Kidney (tissue), 14 donors: ENCODE data around the gene RBM41. TPM values are rescaled to one million over a fixed set of nuclear protein-coding genes. Genes with fewer than 3 reads are reported as not detected.
"Not testable (repeated sequence)": the region's sequence is repeated elsewhere in the genome, so short reads cannot be mapped to it uniquely, and the experiment has no call there.

Experiments used
- DNase-seq, 5 donors: peaks; one replicate each; pipeline ENCODE4 v3.0.0-alpha.2; 2013 to 2020
- FAIRE-seq: peaks from 2 replicates; lab custom pipeline; 2012; peaks lifted over from hg19 to GRCh38; lab: Jason Lieb, UNC
- H3K27ac ChIP-seq, 2 donors: one replicate each; pipeline ENCODE4 v1.7.0; 2013; ENCODE audit warnings: low read depth in 2 of 2, low read length in 2 of 2, inconsistent platforms in 1 of 2
- H3K27me3 ChIP-seq: one replicate; pipeline ENCODE4 v1.7.1; 2013; ENCODE audit warnings: low read length, inconsistent platforms; ENCODE audit not compliant: control insufficient read depth, insufficient read depth
- H3K36me3 ChIP-seq, 3 donors: one replicate each; pipeline versions ENCODE4 v1.7.0 to v1.7.1; 2013; ENCODE audit warnings: low read length in 3 of 3, control low read depth in 1 of 3, inconsistent platforms in 1 of 3; ENCODE audit not compliant: insufficient read depth in 3 of 3, control insufficient read depth in 2 of 3
- H3K4me1 ChIP-seq, 3 donors: one replicate each; pipeline versions ENCODE4 v1.7.0 to v1.7.1; 2013; ENCODE audit warnings: low read length in 3 of 3, inconsistent platforms in 1 of 3, low read depth in 1 of 3; ENCODE audit not compliant: control insufficient read depth in 2 of 3, insufficient read depth in 2 of 3
- H3K4me3 ChIP-seq, 3 donors: one replicate each; pipeline versions ENCODE4 v1.7.0 to v1.8.1; 2013; ENCODE audit warnings: low read length in 3 of 3, control low read depth in 1 of 3, inconsistent platforms in 1 of 3
- H3K9ac ChIP-seq, 3 donors: one replicate each; pipeline versions ENCODE4 v1.7.0 to v1.7.1; 2013; ENCODE audit warnings: low read length in 3 of 3, control low read depth in 1 of 3, inconsistent platforms in 1 of 3
- H3K9me3 ChIP-seq, 3 donors: one replicate each; pipeline versions ENCODE4 v1.7.0 to v1.7.1; 2013; ENCODE audit warnings: low read length in 3 of 3, control low read depth in 1 of 3, inconsistent platforms in 1 of 3; ENCODE audit not compliant: control insufficient read depth in 2 of 3, insufficient read depth in 1 of 3
- CTCF ChIP-seq: IDR thresholded peaks from 3 replicates; pipeline ENCODE4 v1.5.1; 2012; ENCODE audit warnings: mild to moderate bottlenecking, moderate library complexity, borderline replicate concordance; ENCODE audit not compliant: insufficient read depth; ENCODE audit errors: extremely low read depth
- intact Hi-C: fragments of 100-400 bp; cut with DNase I; formaldehyde crosslinking; loops from one replicate; pipeline ENCODE4 v1.11.1; 2022
- polyA plus RNA-seq: library from polyadenylated mRNA; stranded (reverse); fragments of 350-450 nt; fragmentation: Illumina TruSeq; extraction: RNeasy Lipid Tissue Mini Kit (QIAGEN cat#74804); gene quantifications from one replicate; pipeline ENCODE4 v1.2.3, GENCODE V29; 2014; ENCODE audit warnings: low read depth, low replicate concordance; ENCODE audit not compliant: insufficient read depth
- total RNA-seq: library from RNA; stranded (reverse); fragmentation: NEBNext Ultra II Directional; extraction: Animal tissue kit (Norgen Biotek cat#: 25700); gene quantifications from one replicate; pipeline ENCODE4 v1.2.1, GENCODE V29; 2021
- donor health status: control.
- donor health status: control.
- donor health status: control.
- donor health status: control.
- donor health status: control.
- donor health status: DM: yes; HTN: yes; CAD: no.
- donor health status: Normal renal cell carcinoma (clear cell type).

RBM41 gene
- total and polyA plus RNA-seq, 2 donors from 2014 or later = 3.5 to 20.9 TPM

GRCh38 chrX:107076158-107076557, 42.5 kb downstream of the RBM41 start:
- Histone ChIP-seq H3K9ac (no peak overlapping the region), H3K4me1 (no peaks in the 10 kb centered on the region), H3K27ac (no peak overlapping the region), H3K4me3 (no peak overlapping the region), H3K27me3 (no peaks in the 10 kb centered on the region), H3K36me3 (no peaks in the 10 kb centered on the region), H3K9me3 (peaks cover 0 to 2% (median 0%) of the 10 kb centered on the region in 3 donors)
- FAIRE-seq (no peak), DNase-seq (no peak)
- no peak for TF ChIP-seq CTCF
- intact Hi-C loops = no loop called here

DNA sequence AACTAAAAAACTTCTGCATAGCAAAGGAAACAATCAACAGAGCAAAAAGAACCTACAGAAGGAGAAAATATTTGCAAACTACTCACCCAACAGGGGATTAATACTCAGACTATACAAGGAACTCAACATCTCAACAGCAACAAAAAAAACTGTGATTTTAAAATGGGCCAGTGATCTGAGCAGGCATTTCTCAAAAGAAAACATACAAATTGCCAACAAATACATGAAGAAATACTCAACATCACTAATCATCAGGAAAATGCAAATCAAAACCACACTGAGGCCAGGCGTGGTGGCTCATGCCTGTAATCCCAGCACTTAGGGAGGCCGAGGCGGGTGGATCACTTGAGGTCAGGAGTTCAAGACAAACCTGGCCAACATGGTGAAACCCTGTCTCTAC, 60.9 kb downstream of the RBM41 start:
- H3K4me3 ChIP-seq, H3K36me3 ChIP-seq, FAIRE-seq, DNase-seq, H3K9me3 ChIP-seq, H3K27me3 ChIP-seq, intact Hi-C loops, H3K4me1 ChIP-seq, H3K27ac ChIP-seq, H3K9ac ChIP-seq: not testable (repeated sequence)

DNA sequence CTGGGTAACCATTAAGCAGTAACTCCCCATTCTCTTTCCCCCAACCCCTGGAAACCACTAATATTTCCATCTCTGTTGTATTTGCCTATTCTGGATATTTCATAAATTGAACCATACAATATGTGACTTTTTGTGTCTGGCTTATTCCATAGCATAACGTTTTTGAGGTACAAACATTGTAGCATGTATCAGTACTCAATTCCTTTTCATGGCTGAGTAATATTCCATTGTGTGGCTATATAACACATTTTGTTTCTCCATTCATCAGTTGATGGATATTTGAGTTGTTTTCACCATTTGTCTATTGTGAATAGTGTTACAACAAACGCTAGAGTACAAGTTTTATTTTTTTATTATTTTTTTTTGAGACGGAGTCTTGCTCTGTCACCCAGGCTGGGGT, 63.6 kb downstream of the RBM41 start:
- Histone ChIP-seq H3K36me3 (no peaks in the 10 kb centered on the region), H3K4me3 (no peak overlapping the region), H3K9me3 (no peaks in the 10 kb centered on the region), H3K27me3 (no peaks in the 10 kb centered on the region), H3K27ac (no peak overlapping the region), H3K9ac (no peak overlapping the region), H3K4me1 (no peaks in the 10 kb centered on the region)
- DNase-seq = no peak
- FAIRE-seq = no peak
- intact Hi-C loops = no loop called here
- no peak for TF ChIP-seq CTCF

DNA sequence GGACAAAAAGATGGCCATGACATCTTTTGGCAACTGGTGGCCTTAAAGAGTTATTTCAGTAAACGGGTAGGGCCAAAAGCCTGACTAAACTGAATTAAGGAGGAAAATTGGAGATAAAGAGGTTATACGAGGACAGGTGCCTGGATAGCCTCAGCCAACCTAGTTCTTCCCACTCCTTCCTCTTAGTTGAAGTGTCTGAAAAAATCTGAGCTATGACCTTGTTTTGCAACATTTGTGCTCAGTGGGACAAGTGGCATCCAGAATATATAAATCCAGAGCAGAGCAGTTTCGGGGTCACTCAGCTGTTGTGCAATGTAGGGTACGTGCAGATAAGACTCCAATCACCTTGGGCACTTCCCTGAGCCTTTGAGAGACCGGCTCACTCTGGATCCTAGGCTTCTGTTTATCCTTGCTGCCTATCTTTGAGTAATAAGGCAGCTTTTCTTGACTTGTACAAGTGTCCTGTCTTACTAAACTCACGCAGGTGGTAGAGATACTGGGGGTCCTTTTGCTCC, 68.4 kb downstream of the RBM41 start:
- Histone ChIP-seq H3K36me3 (no peaks in the 10 kb centered on the region), H3K4me3 (no peak overlapping the region), H3K9ac (no peak overlapping the region), H3K27me3 (no peaks in the 10 kb centered on the region), H3K9me3 (no peaks in the 10 kb centered on the region), H3K4me1 (no peaks in the 10 kb centered on the region), H3K27ac (no peak overlapping the region)
- DNase-seq (no peak), FAIRE-seq (no peak)
- TF ChIP-seq CTCF = no peak
- intact Hi-C loops = no loop called here
